GM21528 (cell line): ENCODE data around the gene METTL24.
"Not testable (repeated sequence)": the region's sequence is repeated elsewhere in the genome, so short reads cannot be mapped to it uniquely, and the experiment has no call there.

Experiments used
- ATAC-seq: cut with Tn5 transposase; IDR thresholded peaks from one replicate; pipeline ENCODE4 v1.9.1; 2021; ENCODE audit warnings: mild to moderate bottlenecking, moderate library complexity; ENCODE audit not compliant: unreplicated experiment, low FRiP score

METTL24 gene

GRCh38 chr6:110277100-110277665 lies 81.0 kb downstream of the METTL24 start:
- ATAC-seq, result no peak

- ATAC-seq, result not testable (repeated sequence)
Observed at GRCh38 chr6:110272781-110273180, 85.4 kb downstream of the METTL24 start.

- ATAC-seq, result no peak
Observed at GRCh38 chr6:110271732-110272022, 86.5 kb downstream of the METTL24 start.

- no peak for ATAC-seq
Observed at GRCh38 chr6:110270165-110270564, 88.0 kb downstream of the METTL24 start.

GRCh38 chr6:110269623-110270022 lies 88.5 kb downstream of the METTL24 start:
- no peak for ATAC-seq

- ATAC-seq, result no peak
Observed at GRCh38 chr6:110266996-110267395, 91.2 kb downstream of the METTL24 start.

- ATAC-seq, result no peak
Observed at GRCh38 chr6:110265273-110265672, 92.9 kb downstream of the METTL24 start.

- ATAC-seq, result no peak
Observed at GRCh38 chr6:110256366-110256765, 101.8 kb downstream of the METTL24 start.

- no peak for ATAC-seq
Observed at GRCh38 chr6:110255211-110255750, 102.9 kb downstream of the METTL24 start.

GRCh38 chr6:110250838-110251237 lies 107.3 kb downstream of the METTL24 start:
- no peak for ATAC-seq

- ATAC-seq, result no peak
Observed at GRCh38 chr6:110250058-110250457, 108.1 kb downstream of the METTL24 start.

GRCh38 chr6:110246900-110247546 lies 111.1 kb downstream of the METTL24 start:
- no peak for ATAC-seq

GRCh38 chr6:110246378-110246777 lies 111.8 kb downstream of the METTL24 start:
- ATAC-seq, result no peak

GRCh38 chr6:110244621-110245020 lies 113.5 kb downstream of the METTL24 start:
- ATAC-seq, result not testable (repeated sequence)

- no peak for ATAC-seq
Observed at GRCh38 chr6:110239526-110240274, 118.4 kb downstream of the METTL24 start.

GRCh38 chr6:110236007-110236406 lies 122.1 kb downstream of the METTL24 start:
- not testable (repeated sequence) for ATAC-seq

- ATAC-seq, result peak; percentile 83
Observed at GRCh38 chr6:110233770-110234374, 124.3 kb downstream of the METTL24 start.

GRCh38 chr6:110232450-110232849 lies 125.7 kb downstream of the METTL24 start:
- no peak for ATAC-seq

- ATAC-seq, result no peak
Observed at GRCh38 chr6:110226261-110226660, 131.9 kb downstream of the METTL24 start.

GRCh38 chr6:110221738-110222137 lies 136.4 kb downstream of the METTL24 start:
- ATAC-seq, result no peak

- ATAC-seq, result no peak
Observed at GRCh38 chr6:110217266-110217665, 140.9 kb downstream of the METTL24 start.
